ENCODE results near the gene MMP8.
"Not testable (repeated sequence)": the region's sequence is repeated elsewhere in the genome, so short reads cannot be mapped to it uniquely, and the experiment has no call there.

The MMP8 gene, protein sequence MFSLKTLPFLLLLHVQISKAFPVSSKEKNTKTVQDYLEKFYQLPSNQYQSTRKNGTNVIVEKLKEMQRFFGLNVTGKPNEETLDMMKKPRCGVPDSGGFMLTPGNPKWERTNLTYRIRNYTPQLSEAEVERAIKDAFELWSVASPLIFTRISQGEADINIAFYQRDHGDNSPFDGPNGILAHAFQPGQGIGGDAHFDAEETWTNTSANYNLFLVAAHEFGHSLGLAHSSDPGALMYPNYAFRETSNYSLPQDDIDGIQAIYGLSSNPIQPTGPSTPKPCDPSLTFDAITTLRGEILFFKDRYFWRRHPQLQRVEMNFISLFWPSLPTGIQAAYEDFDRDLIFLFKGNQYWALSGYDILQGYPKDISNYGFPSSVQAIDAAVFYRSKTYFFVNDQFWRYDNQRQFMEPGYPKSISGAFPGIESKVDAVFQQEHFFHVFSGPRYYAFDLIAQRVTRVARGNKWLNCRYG

DNA sequence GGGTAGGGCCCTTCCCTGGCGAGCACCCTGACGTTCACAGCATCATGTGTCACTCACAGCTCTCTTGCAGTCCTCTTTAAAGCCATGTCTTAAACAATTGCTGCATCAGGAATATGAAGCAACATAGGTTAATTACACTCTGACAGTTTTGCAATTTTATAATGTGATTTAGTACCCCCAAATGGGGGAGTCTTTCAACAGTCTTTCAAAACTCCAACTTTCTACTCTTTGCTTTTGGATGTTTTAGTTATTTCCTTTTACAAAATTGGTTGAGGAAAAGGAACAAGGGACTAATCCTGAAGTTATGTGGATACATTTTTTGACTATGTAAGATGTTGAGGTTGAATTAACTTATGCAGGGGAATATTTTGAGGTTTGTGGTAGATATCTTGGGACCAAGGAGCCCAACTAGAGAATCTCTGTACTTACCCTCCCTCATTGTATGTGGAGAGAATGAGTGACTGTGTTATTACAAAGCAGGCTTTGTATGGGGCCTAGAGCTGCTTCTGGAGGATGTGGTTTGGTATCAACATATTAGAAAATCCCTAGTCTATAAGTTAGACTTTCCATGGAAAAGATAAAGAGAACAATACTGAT is at the start of gene MMP8:
Gene MMP8, minus strand, starts transcription at position 51 of the 597 bp plus-strand sequence. CDS start 99 bp downstream, outside the sequence.
- DNase-seq = no peak

DNA sequence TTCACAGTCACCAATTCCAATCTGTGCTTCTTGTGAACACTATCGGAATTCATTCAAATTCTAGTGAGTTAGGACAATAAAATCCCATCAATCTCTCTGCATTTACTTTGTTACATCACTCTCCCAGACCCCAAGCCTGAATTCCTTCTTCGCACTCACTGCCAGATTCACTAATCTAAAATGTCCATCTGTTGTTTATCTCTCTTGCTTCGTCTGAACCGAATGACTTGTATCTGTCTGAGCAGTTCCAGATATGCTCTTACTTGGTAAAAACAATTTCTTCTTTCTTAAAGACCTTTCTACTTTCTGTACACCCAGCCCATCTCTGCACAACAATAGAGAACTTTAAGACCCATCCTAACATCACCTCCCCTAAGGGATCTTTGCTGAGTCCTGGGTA is 48.6 kb upstream of the MMP8 start:
- no peak for DNase-seq

- no peak for DNase-seq
These were observed 46.6 kb upstream of the MMP8 start for GRCh38 chr11:102771351-102771750.

GRCh38 chr11:102770191-102770590 is 45.4 kb upstream of the MMP8 start:
- DNase-seq = no peak

GRCh38 chr11:102767800-102768199 is 43.0 kb upstream of the MMP8 start:
- no peak for DNase-seq

GRCh38 chr11:102763440-102763839 is 38.7 kb upstream of the MMP8 start:
- DNase-seq = no peak

GRCh38 chr11:102762361-102762767 is 37.6 kb upstream of the MMP8 start:
- no peak for DNase-seq

DNA sequence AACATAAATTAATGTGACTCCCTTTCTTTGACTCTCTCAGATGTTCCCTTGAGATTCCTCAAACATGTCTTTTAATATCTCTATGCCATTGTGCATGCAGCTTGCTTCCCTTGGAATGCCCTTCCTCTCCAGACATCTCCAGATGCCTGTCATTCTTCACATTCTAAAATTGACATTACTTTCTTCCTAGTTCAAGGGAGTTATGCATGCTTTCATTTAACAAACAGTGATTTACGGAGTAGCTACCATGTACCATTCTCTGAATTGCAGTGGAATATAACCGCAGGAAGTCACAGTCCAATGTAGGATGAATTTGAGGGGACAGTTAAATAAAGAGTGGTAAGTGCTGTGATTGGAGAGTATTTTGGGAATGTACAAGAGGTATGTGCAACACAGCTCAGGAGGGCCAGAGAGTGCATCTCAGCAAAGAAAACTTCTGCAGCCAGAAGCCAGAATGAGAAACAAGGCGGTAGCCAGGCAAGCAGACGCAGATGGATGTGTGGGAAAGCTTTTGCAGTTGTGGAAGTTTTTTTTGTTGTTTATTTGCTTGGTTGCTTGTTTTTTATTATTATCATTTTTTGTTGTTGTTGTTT is 37.0 kb upstream of the MMP8 start:
- DNase-seq = no peak

- DNase-seq = no peak
These were observed 35.7 kb upstream of the MMP8 start for GRCh38 chr11:102760344-102761035.

GRCh38 chr11:102757823-102758549 is 33.2 kb upstream of the MMP8 start:
- DNase-seq = no peak

DNA sequence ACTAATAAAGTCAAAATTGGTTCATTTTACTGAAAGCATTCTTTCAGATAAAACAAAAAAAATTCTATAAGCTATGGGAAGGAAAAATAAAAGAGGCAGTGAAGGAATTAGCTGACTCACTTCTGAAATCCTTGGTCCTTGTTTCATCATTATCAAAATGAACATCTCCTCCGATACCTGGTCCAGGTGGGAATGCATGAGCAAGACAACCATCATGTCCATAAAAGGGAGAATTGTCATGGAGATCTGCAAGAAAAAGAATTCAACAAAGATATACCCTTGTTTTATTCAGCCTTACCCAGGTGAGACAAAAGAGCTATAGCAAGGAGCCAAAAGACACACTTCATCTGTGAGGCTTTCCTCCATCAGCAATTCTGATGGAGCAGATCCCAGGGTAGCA is 28.5 kb upstream of the MMP8 start:
- DNase-seq = no peak

GRCh38 chr11:102751673-102752072 is 26.9 kb upstream of the MMP8 start:
- no peak for DNase-seq

DNA sequence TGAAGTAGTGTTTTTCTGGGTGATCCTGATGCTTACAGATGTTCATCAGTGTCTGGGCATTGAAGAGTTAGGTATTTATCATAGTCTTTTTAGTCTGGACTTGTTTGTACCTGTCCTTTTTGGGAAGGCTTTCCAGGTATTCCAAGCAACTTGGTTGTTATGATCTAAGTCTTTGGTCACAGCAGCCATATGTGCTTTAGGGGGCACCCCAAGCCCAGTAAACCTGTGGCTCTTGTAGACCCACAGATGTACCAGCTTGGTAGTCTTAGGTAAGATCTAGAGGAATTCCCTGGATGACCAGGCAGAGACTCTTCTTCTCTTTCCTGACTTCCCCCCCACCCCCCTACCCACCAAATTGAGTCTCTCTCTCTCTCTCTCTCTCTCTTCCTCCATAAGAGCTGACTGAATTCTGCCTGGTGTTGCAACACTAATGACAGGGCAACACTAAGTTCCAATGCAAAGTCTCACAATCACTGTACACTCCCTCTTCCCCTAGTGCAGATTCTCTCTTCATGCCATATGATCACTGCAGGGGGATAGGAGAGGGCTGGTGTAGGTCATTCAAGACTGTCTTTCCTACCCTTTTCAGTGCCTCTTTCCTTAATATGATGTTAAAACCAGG is 24.5 kb upstream of the MMP8 start:
- DNase-seq = no peak

DNA sequence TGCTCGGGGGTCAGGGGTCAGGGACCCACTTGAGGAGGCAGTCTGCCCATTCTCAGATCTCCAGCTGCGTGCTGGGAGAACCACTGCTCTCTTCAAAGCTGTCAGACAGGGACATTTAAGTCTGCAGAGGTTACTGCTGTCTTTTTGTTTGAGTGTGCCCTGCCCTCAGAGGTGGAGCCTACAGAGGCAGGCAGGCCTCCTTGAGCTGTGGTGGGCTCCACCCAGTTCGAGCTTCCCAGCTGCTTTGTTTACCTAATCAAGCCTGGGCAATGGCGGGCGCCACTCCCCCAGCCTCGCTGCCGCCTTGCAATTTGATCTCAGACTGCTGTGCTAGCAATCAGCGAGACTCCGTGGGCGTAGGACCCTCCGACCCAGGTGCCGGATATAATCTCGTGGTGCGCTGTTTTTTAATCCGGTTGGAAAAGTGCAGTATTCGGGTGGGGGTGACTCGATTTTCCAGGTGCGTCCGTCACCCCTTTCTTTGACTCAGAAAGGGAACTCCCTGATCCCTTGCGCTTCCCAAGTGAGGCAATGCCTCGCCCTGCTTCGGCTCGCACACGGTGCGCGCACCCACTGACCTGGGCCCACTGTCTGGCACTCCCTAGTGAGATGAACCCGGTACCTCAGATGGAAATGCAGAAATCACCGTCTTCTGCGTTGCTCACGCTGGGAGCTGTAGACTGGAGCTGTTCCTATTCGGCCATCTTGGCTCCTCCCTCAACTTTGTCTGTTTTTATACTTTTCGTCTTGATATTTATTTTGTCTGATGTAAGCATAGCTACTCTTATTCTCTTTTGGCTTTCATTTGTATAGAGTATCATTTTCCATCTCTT is 22.2 kb upstream of the MMP8 start:
- not testable (repeated sequence) for DNase-seq

DNA sequence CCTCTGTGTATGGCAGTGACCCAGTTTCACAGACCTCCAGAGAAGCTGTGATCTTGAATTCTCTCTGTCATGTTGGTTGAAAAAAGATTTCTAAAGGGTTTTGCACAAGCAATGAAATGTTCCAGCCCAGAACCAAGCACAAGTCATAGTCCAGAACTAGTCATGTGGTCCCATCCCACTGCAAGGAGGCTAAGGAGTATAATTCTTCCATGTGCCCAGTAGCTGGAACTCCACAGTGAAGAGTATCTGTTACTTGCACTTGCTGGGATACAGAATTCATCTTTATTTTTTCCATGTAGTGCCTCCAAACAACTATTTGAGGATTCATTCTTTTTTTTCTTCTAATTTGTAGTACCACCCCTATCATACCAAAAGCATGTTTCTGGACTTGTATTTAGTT is 9.9 kb upstream of the MMP8 start:
- no peak for DNase-seq

DNA sequence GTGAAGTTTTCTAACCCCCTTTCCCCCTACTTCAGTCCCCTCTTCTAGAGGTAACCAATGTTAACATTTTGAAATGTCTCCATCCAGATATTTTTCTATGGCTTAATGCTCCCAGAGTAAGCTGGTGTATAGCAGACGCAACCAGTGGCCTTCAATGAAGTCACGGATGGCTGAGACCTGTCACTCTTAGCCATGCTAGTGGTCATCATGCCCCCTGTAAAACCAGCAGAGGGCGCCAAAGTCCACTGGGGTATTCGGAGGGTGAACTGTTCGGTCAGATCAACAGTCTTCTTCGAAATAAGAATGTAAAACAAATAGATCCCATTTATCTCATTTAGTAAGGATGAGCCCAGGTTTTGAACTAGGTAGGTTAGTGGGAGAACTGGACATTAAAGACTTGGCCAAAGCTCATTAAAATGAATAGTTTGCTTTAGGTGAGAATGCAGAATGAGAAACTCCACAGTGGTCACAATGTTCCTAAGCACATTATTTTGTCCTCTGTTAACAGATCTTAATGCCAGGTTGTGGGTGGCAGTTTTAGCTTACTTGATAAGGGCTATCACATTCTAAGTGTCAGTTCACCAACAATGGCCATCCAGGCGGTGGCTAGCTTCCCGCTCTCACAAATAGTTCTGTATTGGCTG is 8.6 kb upstream of the MMP8 start:
- DNase-seq = no peak

GRCh38 chr11:102730944-102731343 is 6.2 kb upstream of the MMP8 start:
- DNase-seq = not testable (repeated sequence)

DNA sequence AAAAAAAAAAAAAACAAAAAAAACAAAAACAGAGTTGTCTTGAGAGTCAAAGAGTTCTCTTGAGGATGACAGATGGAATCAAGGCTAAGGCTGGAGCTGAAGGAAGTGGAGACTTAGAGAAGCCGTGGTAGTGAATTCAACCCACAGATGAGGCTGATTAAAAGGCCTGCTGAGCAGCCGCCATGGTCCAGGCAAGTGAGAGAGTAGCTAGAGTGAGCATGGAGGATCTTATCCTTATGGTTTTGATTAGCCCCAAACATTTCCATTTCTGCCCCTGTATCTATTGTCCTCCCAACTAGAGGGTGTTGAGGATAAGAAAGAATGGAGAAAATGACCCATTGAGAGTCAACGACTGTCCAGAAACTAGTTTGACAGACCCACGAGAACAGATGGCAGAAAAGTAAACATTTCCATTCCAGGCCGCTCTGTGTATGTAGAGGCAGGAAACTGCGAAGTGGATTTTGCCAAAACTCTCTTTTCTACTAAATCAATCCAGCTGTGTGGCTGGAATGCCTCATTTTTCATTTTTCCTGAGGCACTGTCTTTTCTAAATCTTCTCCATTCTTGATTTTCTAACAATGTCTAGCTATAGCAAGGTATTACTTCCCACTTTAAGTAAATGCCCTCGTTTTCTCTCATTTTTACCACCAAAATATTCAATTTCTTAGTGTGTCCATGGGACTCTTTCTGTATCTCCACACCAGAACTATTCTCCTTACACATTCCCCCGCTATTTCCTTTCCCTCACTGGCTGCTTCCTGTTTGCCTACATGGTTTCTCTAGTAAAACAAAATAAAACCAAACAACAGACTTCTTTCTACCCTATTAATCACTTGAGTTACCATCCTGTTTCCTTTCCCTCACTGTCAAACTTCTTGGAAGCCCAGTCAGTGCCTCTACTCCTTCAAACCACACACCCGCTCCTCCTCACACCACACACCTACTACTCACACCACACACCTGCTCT is 5.4 kb upstream of the MMP8 start:
- no peak for DNase-seq

DNA sequence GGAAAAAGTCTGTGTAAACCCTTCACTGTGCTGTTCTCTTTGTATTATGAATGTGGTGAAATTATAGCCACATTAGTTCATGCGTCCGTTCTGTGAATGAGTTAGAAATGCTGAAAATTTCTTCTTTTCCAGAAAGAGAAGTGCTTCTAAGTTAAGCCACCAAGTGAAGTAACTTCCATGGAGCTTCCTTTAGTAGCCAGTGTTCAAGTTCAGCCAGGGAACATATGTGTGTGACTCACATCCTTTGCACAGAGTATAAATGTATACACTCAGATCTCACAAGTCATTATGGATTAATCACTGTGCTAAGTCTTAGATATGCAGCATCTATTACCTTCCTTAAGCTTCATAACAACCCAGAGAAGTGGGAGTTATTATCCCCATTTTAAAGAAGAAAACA is 3.1 kb upstream of the MMP8 start:
- DNase-seq = no peak

- no peak for DNase-seq
These were observed 1.9 kb downstream of the MMP8 start for GRCh38 chr11:102722821-102723220.
